Measurements from ENCODE around the gene SPTLC2.

SPTLC2 gene

GRCh38 chr14:77612011-77612620 lies 4.3 kb downstream of the SPTLC2 start:
- no peak for TF ChIP-seq ZC3H10 (CRISPR knock-in tag; IDR thresholded peaks at IDR 0.05)
- TF ChIP-seq, protein P1, sequence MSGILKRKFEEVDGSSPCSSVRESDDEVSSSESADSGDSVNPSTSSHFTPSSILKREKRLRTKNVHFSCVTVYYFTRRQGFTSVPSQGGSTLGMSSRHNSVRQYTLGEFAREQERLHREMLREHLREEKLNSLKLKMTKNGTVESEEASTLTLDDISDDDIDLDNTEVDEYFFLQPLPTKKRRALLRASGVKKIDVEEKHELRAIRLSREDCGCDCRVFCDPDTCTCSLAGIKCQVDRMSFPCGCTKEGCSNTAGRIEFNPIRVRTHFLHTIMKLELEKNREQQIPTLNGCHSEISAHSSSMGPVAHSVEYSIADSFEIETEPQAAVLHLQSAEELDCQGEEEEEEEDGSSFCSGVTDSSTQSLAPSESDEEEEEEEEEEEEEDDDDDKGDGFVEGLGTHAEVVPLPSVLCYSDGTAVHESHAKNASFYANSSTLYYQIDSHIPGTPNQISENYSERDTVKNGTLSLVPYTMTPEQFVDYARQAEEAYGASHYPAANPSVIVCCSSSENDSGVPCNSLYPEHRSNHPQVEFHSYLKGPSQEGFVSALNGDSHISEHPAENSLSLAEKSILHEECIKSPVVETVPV (CRISPR knock-in tag; IDR thresholded peaks at IDR 0.05) = no peak
- TF ChIP-seq ZNF70 (CRISPR knock-in tag; IDR thresholded peaks at IDR 0.05) = no peak
- TF ChIP-seq ESRRG (CRISPR knock-in tag; IDR thresholded peaks at IDR 0.05) = no peak
- no peak for TF ChIP-seq TCF4 (CRISPR knock-in tag; IDR thresholded peaks at IDR 0.05; ENCODE audit: borderline replicate concordance)
- peak; percentile 69 for TF ChIP-seq ISL1 (CRISPR knock-in tag; IDR thresholded peaks at IDR 0.05)
- TF ChIP-seq, protein P2, sequence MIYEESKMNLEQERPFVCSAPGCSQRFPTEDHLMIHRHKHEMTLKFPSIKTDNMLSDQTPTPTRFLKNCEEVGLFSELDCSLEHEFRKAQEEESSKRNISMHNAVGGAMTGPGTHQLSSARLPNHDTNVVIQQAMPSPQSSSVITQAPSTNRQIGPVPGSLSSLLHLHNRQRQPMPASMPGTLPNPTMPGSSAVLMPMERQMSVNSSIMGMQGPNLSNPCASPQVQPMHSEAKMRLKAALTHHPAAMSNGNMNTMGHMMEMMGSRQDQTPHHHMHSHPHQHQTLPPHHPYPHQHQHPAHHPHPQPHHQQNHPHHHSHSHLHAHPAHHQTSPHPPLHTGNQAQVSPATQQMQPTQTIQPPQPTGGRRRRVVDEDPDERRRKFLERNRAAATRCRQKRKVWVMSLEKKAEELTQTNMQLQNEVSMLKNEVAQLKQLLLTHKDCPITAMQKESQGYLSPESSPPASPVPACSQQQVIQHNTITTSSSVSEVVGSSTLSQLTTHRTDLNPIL (CRISPR knock-in tag; IDR thresholded peaks at IDR 0.05; ENCODE audit: low read depth) = no peak
- no peak for ATAC-seq

GRCh38 chr14:77610553-77610952 lies 5.9 kb downstream of the SPTLC2 start:
- TF ChIP-seq, protein P3, sequence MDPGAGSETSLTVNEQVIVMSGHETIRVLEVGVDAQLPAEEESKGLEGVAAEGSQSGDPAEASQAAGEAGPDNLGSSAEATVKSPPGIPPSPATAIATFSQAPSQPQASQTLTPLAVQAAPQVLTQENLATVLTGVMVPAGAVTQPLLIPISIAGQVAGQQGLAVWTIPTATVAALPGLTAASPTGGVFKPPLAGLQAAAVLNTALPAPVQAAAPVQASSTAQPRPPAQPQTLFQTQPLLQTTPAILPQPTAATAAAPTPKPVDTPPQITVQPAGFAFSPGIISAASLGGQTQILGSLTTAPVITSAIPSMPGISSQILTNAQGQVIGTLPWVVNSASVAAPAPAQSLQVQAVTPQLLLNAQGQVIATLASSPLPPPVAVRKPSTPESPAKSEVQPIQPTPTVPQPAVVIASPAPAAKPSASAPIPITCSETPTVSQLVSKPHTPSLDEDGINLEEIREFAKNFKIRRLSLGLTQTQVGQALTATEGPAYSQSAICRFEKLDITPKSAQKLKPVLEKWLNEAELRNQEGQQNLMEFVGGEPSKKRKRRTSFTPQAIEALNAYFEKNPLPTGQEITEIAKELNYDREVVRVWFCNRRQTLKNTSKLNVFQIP (CRISPR knock-in tag; IDR thresholded peaks at IDR 0.05; ENCODE audit: borderline replicate concordance, low read depth) = no peak
- no peak for TF ChIP-seq CSDC2 (CRISPR knock-in tag; IDR thresholded peaks at IDR 0.05)
- no peak for TF ChIP-seq RARB (CRISPR knock-in tag; IDR thresholded peaks at IDR 0.05)
- no peak for TF ChIP-seq SNAI2 (CRISPR knock-in tag; IDR thresholded peaks at IDR 0.05)
- no peak for TF ChIP-seq ARNTL (CRISPR knock-in tag; IDR thresholded peaks at IDR 0.05; ENCODE audit: borderline replicate concordance, low read depth)
- TF ChIP-seq GLIS3 (CRISPR knock-in tag; IDR thresholded peaks at IDR 0.05) = no peak
- no peak for TF ChIP-seq TCF4 (CRISPR knock-in tag; IDR thresholded peaks at IDR 0.05; ENCODE audit: borderline replicate concordance)
- no peak for TF ChIP-seq OSR1 (CRISPR knock-in tag; IDR thresholded peaks at IDR 0.05)
- TF ChIP-seq, protein P4, sequence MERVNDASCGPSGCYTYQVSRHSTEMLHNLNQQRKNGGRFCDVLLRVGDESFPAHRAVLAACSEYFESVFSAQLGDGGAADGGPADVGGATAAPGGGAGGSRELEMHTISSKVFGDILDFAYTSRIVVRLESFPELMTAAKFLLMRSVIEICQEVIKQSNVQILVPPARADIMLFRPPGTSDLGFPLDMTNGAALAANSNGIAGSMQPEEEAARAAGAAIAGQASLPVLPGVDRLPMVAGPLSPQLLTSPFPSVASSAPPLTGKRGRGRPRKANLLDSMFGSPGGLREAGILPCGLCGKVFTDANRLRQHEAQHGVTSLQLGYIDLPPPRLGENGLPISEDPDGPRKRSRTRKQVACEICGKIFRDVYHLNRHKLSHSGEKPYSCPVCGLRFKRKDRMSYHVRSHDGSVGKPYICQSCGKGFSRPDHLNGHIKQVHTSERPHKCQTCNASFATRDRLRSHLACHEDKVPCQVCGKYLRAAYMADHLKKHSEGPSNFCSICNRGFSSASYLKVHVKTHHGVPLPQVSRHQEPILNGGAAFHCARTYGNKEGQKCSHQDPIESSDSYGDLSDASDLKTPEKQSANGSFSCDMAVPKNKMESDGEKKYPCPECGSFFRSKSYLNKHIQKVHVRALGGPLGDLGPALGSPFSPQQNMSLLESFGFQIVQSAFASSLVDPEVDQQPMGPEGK (CRISPR knock-in tag; IDR thresholded peaks at IDR 0.05; ENCODE audit: borderline replicate concordance) = no peak
- no peak for TF ChIP-seq BACH2 (CRISPR knock-in tag; IDR thresholded peaks at IDR 0.05; ENCODE audit: borderline replicate concordance)
- TF ChIP-seq ZNF70 (CRISPR knock-in tag; IDR thresholded peaks at IDR 0.05) = no peak
- no peak for TF ChIP-seq TOX (CRISPR knock-in tag; IDR thresholded peaks at IDR 0.05; ENCODE audit: borderline replicate concordance)
- no peak for TF ChIP-seq ZFP3 (CRISPR knock-in tag; IDR thresholded peaks at IDR 0.05)
- no peak for TF ChIP-seq ZFP30 (CRISPR knock-in tag; IDR thresholded peaks at IDR 0.05)
- TF ChIP-seq ZNF565 (CRISPR knock-in tag; conservative IDR thresholded peaks at IDR 0.05; ENCODE audit: low read depth) = no peak
- TF ChIP-seq, protein P2 (CRISPR knock-in tag; IDR thresholded peaks at IDR 0.05; ENCODE audit: low read depth) = no peak
- TF ChIP-seq PPARA (CRISPR knock-in tag; IDR thresholded peaks at IDR 0.05; ENCODE audit: borderline replicate concordance) = no peak
- no peak for ATAC-seq

GRCh38 chr14:77609922-77610321 lies 6.5 kb downstream of the SPTLC2 start:
- ATAC-seq = no peak
- TF ChIP-seq SNAI2 (CRISPR knock-in tag; IDR thresholded peaks at IDR 0.05) (no peak), GLIS3 (CRISPR knock-in tag; IDR thresholded peaks at IDR 0.05) (no peak), ZNF565 (CRISPR knock-in tag; conservative IDR thresholded peaks at IDR 0.05; ENCODE audit: low read depth) (no peak), CSDC2 (CRISPR knock-in tag; IDR thresholded peaks at IDR 0.05) (no peak), RARB (CRISPR knock-in tag; IDR thresholded peaks at IDR 0.05) (no peak), TCF4 (CRISPR knock-in tag; IDR thresholded peaks at IDR 0.05; ENCODE audit: borderline replicate concordance) (no peak), ISL1 (CRISPR knock-in tag; IDR thresholded peaks at IDR 0.05) (no peak), ZNF70 (CRISPR knock-in tag; IDR thresholded peaks at IDR 0.05) (no peak), PPARA (CRISPR knock-in tag; IDR thresholded peaks at IDR 0.05; ENCODE audit: borderline replicate concordance) (no peak), BACH2 (CRISPR knock-in tag; IDR thresholded peaks at IDR 0.05; ENCODE audit: borderline replicate concordance) (no peak), ZFP3 (CRISPR knock-in tag; IDR thresholded peaks at IDR 0.05) (no peak)
- TF ChIP-seq, protein P3 (CRISPR knock-in tag; IDR thresholded peaks at IDR 0.05; ENCODE audit: borderline replicate concordance, low read depth) = no peak
- TF ChIP-seq, protein P5, sequence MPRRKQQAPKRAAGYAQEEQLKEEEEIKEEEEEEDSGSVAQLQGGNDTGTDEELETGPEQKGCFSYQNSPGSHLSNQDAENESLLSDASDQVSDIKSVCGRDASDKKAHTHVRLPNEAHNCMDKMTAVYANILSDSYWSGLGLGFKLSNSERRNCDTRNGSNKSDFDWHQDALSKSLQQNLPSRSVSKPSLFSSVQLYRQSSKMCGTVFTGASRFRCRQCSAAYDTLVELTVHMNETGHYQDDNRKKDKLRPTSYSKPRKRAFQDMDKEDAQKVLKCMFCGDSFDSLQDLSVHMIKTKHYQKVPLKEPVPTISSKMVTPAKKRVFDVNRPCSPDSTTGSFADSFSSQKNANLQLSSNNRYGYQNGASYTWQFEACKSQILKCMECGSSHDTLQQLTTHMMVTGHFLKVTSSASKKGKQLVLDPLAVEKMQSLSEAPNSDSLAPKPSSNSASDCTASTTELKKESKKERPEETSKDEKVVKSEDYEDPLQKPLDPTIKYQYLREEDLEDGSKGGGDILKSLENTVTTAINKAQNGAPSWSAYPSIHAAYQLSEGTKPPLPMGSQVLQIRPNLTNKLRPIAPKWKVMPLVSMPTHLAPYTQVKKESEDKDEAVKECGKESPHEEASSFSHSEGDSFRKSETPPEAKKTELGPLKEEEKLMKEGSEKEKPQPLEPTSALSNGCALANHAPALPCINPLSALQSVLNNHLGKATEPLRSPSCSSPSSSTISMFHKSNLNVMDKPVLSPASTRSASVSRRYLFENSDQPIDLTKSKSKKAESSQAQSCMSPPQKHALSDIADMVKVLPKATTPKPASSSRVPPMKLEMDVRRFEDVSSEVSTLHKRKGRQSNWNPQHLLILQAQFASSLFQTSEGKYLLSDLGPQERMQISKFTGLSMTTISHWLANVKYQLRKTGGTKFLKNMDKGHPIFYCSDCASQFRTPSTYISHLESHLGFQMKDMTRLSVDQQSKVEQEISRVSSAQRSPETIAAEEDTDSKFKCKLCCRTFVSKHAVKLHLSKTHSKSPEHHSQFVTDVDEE (CRISPR knock-in tag; IDR thresholded peaks at IDR 0.05) = no peak
- TF ChIP-seq, protein P4 (CRISPR knock-in tag; IDR thresholded peaks at IDR 0.05; ENCODE audit: borderline replicate concordance) = no peak
